IMR-90 (cell line): Measurements from ENCODE around the gene CRYGS. TPM values are rescaled to one million over a fixed set of nuclear protein-coding genes. Genes with fewer than 3 reads are reported as not detected.

ENCODE experiments used
- ATAC-seq: fragments of 200-7000 bp; cut with Tn5 transposase; 2 replicates; pipeline ENCODE4 v1.9.1; 2020; ENCODE audit warnings: low read depth, mild to moderate bottlenecking, moderate library complexity
- BruUV-seq: library from RNA; stranded (reverse); fragments of 400-500 nt; replicated peaks from 2 replicates; lab custom pipeline; 2021; lab: Mats Ljungman, UMichigan
- CTCF ChIA-PET: fragments of 300-600 bp; formaldehyde crosslinking; extraction: SDS; loops from one replicate; lab custom pipeline; 2021; ENCODE audit warnings: antibody characterized with exemption; lab: Yijun Ruan, JAX
- POLR2A ChIA-PET: fragments of 300-600 bp; sonication (Branson Sonifier 250); formaldehyde crosslinking; loops from one replicate; lab custom pipeline; 2022; ENCODE audit warnings: antibody characterized with exemption; ENCODE audit not compliant: unreplicated experiment; lab: Charles Lee
- DNase-seq: peaks from one replicate; pipeline ENCODE4 v3.0.0; 2013
- H2AFZ ChIP-seq: replicated peaks from 2 replicates; pipeline ENCODE3; 2013; ENCODE audit warnings: low read length, mild to moderate bottlenecking; ENCODE audit not compliant: poor library complexity
- H2AK5ac ChIP-seq: 2 replicates; pipeline ENCODE4 v1.6.1; 2013; ENCODE audit warnings: low read depth, low read length, inconsistent platforms
- H2AK9ac ChIP-seq: replicated peaks from 2 replicates; pipeline ENCODE3; 2013; ENCODE audit warnings: mild to moderate bottlenecking, low read depth, low read length, moderate library complexity; ENCODE audit not compliant: poor library complexity
- H2BK120ac ChIP-seq: 2 replicates; pipeline ENCODE4 v1.6.1; 2013; ENCODE audit warnings: low read depth, low read length, inconsistent platforms
- H2BK15ac ChIP-seq: 3 replicates; pipeline ENCODE4 v1.6.1; 2013; ENCODE audit warnings: low read depth, low read length, inconsistent platforms
- H2BK20ac ChIP-seq: 2 replicates; pipeline ENCODE4 v1.6.1; 2013; ENCODE audit warnings: low read depth, mild to moderate bottlenecking, inconsistent platforms, low read length, moderate library complexity
- H2BK5ac ChIP-seq: 2 replicates; pipeline ENCODE4 v1.6.1; 2013; ENCODE audit warnings: mild to moderate bottlenecking, low read depth, low read length, inconsistent platforms; ENCODE audit not compliant: poor library complexity, severe bottlenecking
- H3K14ac ChIP-seq: replicated peaks from 2 replicates; pipeline ENCODE4 v1.6.1; 2013; ENCODE audit warnings: low read depth, low read length, inconsistent platforms
- H3K18ac ChIP-seq: 2 replicates; pipeline ENCODE4 v1.6.1; 2013; ENCODE audit warnings: low read depth, low read length, control low read depth
- H3K23ac ChIP-seq: 2 replicates; pipeline ENCODE4 v1.6.1; 2013; ENCODE audit warnings: low read depth, low read length, inconsistent platforms
- H3K27ac ChIP-seq: 2 replicates; pipeline ENCODE4 v1.5.1; 2013; ENCODE audit warnings: mild to moderate bottlenecking, control low read depth, low read length; ENCODE audit not compliant: insufficient read depth
- H3K27me3 ChIP-seq: 2 replicates; pipeline ENCODE4 v1.6.1; 2013; ENCODE audit warnings: low read length; ENCODE audit not compliant: control insufficient read depth, insufficient read depth
- H3K36me3 ChIP-seq: 2 replicates; pipeline ENCODE4 v1.6.1; 2013; ENCODE audit warnings: low read length, mixed read lengths; ENCODE audit not compliant: control insufficient read depth, insufficient read depth
- H3K4ac ChIP-seq: 2 replicates; pipeline ENCODE4 v1.6.1; 2013; ENCODE audit warnings: low read depth, low read length, inconsistent platforms
- H3K4me1 ChIP-seq: 2 replicates; pipeline ENCODE4 v1.6.1; 2013; ENCODE audit warnings: low read length, mixed read lengths; ENCODE audit not compliant: control insufficient read depth, insufficient read depth
- H3K4me2 ChIP-seq: 2 replicates; pipeline ENCODE4 v1.6.1; 2013; ENCODE audit warnings: low read depth, mild to moderate bottlenecking, control low read depth, low read length, moderate library complexity
- H3K4me3 ChIP-seq: 2 replicates; pipeline ENCODE4 v1.5.1; 2013; ENCODE audit warnings: low read depth, mild to moderate bottlenecking, control low read depth, low read length, moderate library complexity; ENCODE audit not compliant: insufficient read depth
- H3K56ac ChIP-seq: 2 replicates; pipeline ENCODE4 v1.6.1; 2013; ENCODE audit warnings: low read length, inconsistent platforms; ENCODE audit not compliant: insufficient read depth; ENCODE audit errors: extremely low read depth
- H3K79me1 ChIP-seq, 2 experiments: 2 replicates each; pipeline ENCODE4 v1.6.1; 2013; ENCODE audit warnings: low read length in 2 of 2, inconsistent platforms in 1 of 2, low read depth in 1 of 2
- H3K9ac ChIP-seq: 2 replicates; pipeline ENCODE4 v1.6.1; 2013; ENCODE audit warnings: low read depth, low read length, control low read depth
- H3K9me1 ChIP-seq: 2 replicates; pipeline ENCODE4 v1.6.1; 2013; ENCODE audit warnings: low read length, inconsistent platforms; ENCODE audit not compliant: insufficient read depth
- H3K9me3 ChIP-seq: 2 replicates; pipeline ENCODE4 v1.6.1; 2013; ENCODE audit warnings: low read length; ENCODE audit not compliant: control insufficient read depth, insufficient read depth
- H4K20me1 ChIP-seq: 2 replicates; pipeline ENCODE4 v1.6.1; 2013; ENCODE audit warnings: low read length, inconsistent platforms; ENCODE audit not compliant: insufficient read depth
- H4K5ac ChIP-seq: 2 replicates; pipeline ENCODE4 v1.6.1; 2013; ENCODE audit warnings: mild to moderate bottlenecking, low read depth, low read length, control low read depth
- H4K8ac ChIP-seq, 2 experiments: 2 replicates each; pipeline ENCODE4 v1.6.1; 2013; ENCODE audit warnings: low read depth in 2 of 2, low read length in 2 of 2, control low read depth in 1 of 2, inconsistent platforms in 1 of 2
- H4K91ac ChIP-seq: 2 replicates; pipeline ENCODE4 v1.6.1; 2013; ENCODE audit warnings: low read depth, low read length, inconsistent platforms; ENCODE audit not compliant: insufficient read depth
- BHLHE40 ChIP-seq: fragments of 150-350 bp; IDR thresholded peaks from 2 replicates; pipeline ENCODE4 v1.6.1; 2016; ENCODE audit warnings: mild to moderate bottlenecking, low read depth, low read length
- CEBPB ChIP-seq: IDR thresholded peaks from 2 replicates; pipeline ENCODE4 v1.6.1; 2012; ENCODE audit warnings: low read depth, low read length, improper control_type of control experiment
- CHD1 ChIP-seq: IDR thresholded peaks from 2 replicates; pipeline ENCODE4 v1.6.1; 2012; ENCODE audit warnings: low read depth, low read length, improper control_type of control experiment
- FOS ChIP-seq: fragments of 150-350 bp; IDR thresholded peaks from 2 replicates; pipeline ENCODE4 v1.6.1; 2016; ENCODE audit warnings: low read depth, low read length
- MAFK ChIP-seq: IDR thresholded peaks from 2 replicates; pipeline ENCODE4 v1.6.1; 2012; ENCODE audit warnings: low read depth, low read length, improper control_type of control experiment
- MAZ ChIP-seq: IDR thresholded peaks from 2 replicates; pipeline ENCODE4 v1.6.1; 2012; ENCODE audit warnings: low read depth, mild to moderate bottlenecking, low read length, improper control_type of control experiment, moderate library complexity, borderline replicate concordance
- MXI1 ChIP-seq: IDR thresholded peaks from 2 replicates; pipeline ENCODE4 v1.6.1; 2012; ENCODE audit warnings: low read depth, mild to moderate bottlenecking, low read length, moderate library complexity, borderline replicate concordance
- NFE2L2 ChIP-seq: fragments of 150-350 bp; IDR thresholded peaks from 2 replicates; pipeline ENCODE4 v1.6.1; 2016; ENCODE audit warnings: low read depth, mild to moderate bottlenecking, low read length
- POLR2A ChIP-seq: IDR thresholded peaks from 2 replicates; pipeline ENCODE4 v1.6.1; 2012; ENCODE audit warnings: mild to moderate bottlenecking, low read depth, low read length
- RAD21 ChIP-seq: IDR thresholded peaks from 2 replicates; pipeline ENCODE4 v1.6.1; 2012; ENCODE audit warnings: low read length, improper control_type of control experiment
- RCOR1 ChIP-seq: IDR thresholded peaks from 2 replicates; pipeline ENCODE4 v1.6.1; 2012; ENCODE audit warnings: mild to moderate bottlenecking, low read length, improper control_type of control experiment; ENCODE audit not compliant: insufficient replicate concordance
- RFX5 ChIP-seq: IDR thresholded peaks from 2 replicates; pipeline ENCODE4 v1.8.0; 2012; ENCODE audit warnings: low read depth, mild to moderate bottlenecking, low read length, moderate library complexity
- SMC3 ChIP-seq: fragments of 150-350 bp; IDR thresholded peaks from 2 replicates; pipeline ENCODE4 v1.6.1; 2016; ENCODE audit warnings: low read depth, mild to moderate bottlenecking, antibody characterized with exemption, low read length, moderate library complexity
- WGBS, 2 experiments: methylation state at CpG; one replicate each; pipeline versions ENCODE4 v1.1.5 to v1.1.7; 2013; ENCODE audit warnings: missing lambda C conversion rate in 2 of 2; ENCODE audit not compliant: insufficient read length in 1 of 2; ENCODE audit errors: extremely low coverage in 2 of 2; 5-methylcytosine and 5-hydroxymethylcytosine counted together
- dilution Hi-C: fragments of 300-500 bp; cut with HindIII; formaldehyde crosslinking; loops from one replicate; pipeline ENCODE4 v1.14.3; 2018; ENCODE audit warnings: low sequenced_read_pairs; ENCODE audit not compliant: unreplicated experiment
- in situ Hi-C: fragments of 300-500 bp; cut with MboI; formaldehyde crosslinking; loops from 3 replicates; pipeline ENCODE4 v1.14.3; 2019; ENCODE audit warnings: low sequenced_read_pairs, inconsistent platforms, mixed read lengths
- intact Hi-C: fragments of 100-400 bp; cut with micrococcal nuclease; formaldehyde crosslinking; loops from 2 replicates; pipeline ENCODE4 v1.10.0; 2022
- polyA plus RNA-seq, 3 experiments: library from polyadenylated mRNA; depleted of rRNA; stranded (reverse); fragments of >200 nt; gene quantifications; 2 replicates each; pipeline ENCODE4 v1.2.3, GENCODE V29; 2012; ENCODE audit warnings: low replicate concordance in 1 of 3
- total RNA-seq: library from RNA; depleted of rRNA; stranded (reverse); fragments of >200 nt; gene quantifications from 2 replicates; pipeline ENCODE4 v1.2.3, GENCODE V29; 2012
- TF ChIP-seq, protein P1 (sequence below): conservative IDR thresholded peaks from 2 replicates; pipeline ENCODE4 v1.5.1; 2012; ENCODE audit warnings: mild to moderate bottlenecking, low read depth, low read length, improper control_type of control experiment
- TF ChIP-seq, protein P2 (sequence below): fragments of 150-350 bp; IDR thresholded peaks from 2 replicates; pipeline ENCODE4 v1.6.1; 2016; ENCODE audit warnings: low read depth, mild to moderate bottlenecking, low read length, moderate library complexity, borderline replicate concordance
- TF ChIP-seq, protein P3 (sequence below): fragments of 150-350 bp; IDR thresholded peaks from 2 replicates; pipeline ENCODE4 v1.6.1; 2017; ENCODE audit warnings: mild to moderate bottlenecking, antibody characterized with exemption, low read length, low read depth

CRYGS gene
- total and polyA plus RNA-seq, 2 of the 4 experiments (the other 2 are of a cell fraction), result 0.36 to 2.1 TPM

DNA sequence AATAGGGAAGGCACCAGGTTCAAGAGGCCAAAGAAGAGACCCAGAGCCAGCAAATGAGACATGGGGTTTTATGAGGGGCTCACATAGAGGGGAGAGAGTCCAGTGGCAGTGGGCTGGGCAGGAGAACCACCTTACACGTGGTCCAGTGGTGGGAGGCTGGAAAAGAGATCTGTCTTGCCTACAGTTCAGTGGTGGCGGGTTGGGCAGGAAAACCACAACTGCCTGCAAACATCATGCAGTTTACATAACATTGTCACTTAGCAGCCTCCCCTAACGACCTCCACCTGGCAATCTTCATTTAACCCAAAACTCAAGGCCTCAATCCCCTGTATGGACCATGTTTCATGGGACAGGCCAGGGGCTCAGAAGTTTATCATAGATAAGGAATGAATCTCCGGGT, 29.1 kb downstream of the CRYGS start:
- ChIA-PET CTCF (no interaction called here), POLR2A (no interaction called here)
- no peak overlapping the region for H2BK5ac ChIP-seq
- peaks cover 29% of the 10 kb centered on the region for H3K27me3 ChIP-seq
- no peak overlapping the region for H3K4ac ChIP-seq
- H4K8ac ChIP-seq, result no peak overlapping the region
- no peak overlapping the region for H3K9ac ChIP-seq
- peaks cover 3% of the 10 kb centered on the region; the same call in 1 of the 2 replicates for H3K9me3 ChIP-seq
- H3K23ac ChIP-seq, result no peak overlapping the region
- H3K79me1 ChIP-seq, result no peaks in the 10 kb centered on the region
- dilution Hi-C loops, result no loop called here
- H4K91ac ChIP-seq, result no peak overlapping the region
- no peak overlapping the region for H2AK5ac ChIP-seq
- H3K4me3 ChIP-seq, result no peak overlapping the region
- WGBS, 2 experiments, result no CpG with 5 or more reads among the region's 4 CpGs
- no peaks in the 10 kb centered on the region for H3K4me1 ChIP-seq
- no peak overlapping the region for H3K14ac ChIP-seq
- no peaks in the 10 kb centered on the region for H4K20me1 ChIP-seq
- ATAC-seq (no peak), DNase-seq (no peak)
- in situ Hi-C loops, result no loop called here
- TF ChIP-seq MXI1 (no peak), MAFK (no peak), SMC3 (no peak), POLR2A (no peak), RAD21 (no peak), NFE2L2 (no peak), RCOR1 (no peak), RFX5 (no peak), CHD1 (no peak), BHLHE40 (no peak), MAZ (no peak), FOS (no peak), CEBPB (no peak)
- TF ChIP-seq, protein P1, sequence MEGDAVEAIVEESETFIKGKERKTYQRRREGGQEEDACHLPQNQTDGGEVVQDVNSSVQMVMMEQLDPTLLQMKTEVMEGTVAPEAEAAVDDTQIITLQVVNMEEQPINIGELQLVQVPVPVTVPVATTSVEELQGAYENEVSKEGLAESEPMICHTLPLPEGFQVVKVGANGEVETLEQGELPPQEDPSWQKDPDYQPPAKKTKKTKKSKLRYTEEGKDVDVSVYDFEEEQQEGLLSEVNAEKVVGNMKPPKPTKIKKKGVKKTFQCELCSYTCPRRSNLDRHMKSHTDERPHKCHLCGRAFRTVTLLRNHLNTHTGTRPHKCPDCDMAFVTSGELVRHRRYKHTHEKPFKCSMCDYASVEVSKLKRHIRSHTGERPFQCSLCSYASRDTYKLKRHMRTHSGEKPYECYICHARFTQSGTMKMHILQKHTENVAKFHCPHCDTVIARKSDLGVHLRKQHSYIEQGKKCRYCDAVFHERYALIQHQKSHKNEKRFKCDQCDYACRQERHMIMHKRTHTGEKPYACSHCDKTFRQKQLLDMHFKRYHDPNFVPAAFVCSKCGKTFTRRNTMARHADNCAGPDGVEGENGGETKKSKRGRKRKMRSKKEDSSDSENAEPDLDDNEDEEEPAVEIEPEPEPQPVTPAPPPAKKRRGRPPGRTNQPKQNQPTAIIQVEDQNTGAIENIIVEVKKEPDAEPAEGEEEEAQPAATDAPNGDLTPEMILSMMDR, result no peak
- TF ChIP-seq, protein P2, sequence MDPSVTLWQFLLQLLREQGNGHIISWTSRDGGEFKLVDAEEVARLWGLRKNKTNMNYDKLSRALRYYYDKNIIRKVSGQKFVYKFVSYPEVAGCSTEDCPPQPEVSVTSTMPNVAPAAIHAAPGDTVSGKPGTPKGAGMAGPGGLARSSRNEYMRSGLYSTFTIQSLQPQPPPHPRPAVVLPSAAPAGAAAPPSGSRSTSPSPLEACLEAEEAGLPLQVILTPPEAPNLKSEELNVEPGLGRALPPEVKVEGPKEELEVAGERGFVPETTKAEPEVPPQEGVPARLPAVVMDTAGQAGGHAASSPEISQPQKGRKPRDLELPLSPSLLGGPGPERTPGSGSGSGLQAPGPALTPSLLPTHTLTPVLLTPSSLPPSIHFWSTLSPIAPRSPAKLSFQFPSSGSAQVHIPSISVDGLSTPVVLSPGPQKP, result no peak
- TF ChIP-seq, protein P3, sequence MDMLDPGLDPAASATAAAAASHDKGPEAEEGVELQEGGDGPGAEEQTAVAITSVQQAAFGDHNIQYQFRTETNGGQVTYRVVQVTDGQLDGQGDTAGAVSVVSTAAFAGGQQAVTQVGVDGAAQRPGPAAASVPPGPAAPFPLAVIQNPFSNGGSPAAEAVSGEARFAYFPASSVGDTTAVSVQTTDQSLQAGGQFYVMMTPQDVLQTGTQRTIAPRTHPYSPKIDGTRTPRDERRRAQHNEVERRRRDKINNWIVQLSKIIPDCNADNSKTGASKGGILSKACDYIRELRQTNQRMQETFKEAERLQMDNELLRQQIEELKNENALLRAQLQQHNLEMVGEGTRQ, result no peak
- H2BK15ac ChIP-seq, result no peak overlapping the region
- intact Hi-C loops, result no loop called here
- no peak overlapping the region for H3K56ac ChIP-seq
- no peak overlapping the region for H2AFZ ChIP-seq
- no peak overlapping the region for H2BK120ac ChIP-seq
- no peak overlapping the region for H3K27ac ChIP-seq
- H3K36me3 ChIP-seq, result no peaks in the 10 kb centered on the region
- no peak overlapping the region for H3K18ac ChIP-seq
- H4K5ac ChIP-seq, result no peak overlapping the region
- H3K4me2 ChIP-seq, result no peak overlapping the region
- no peak overlapping the region for H2BK20ac ChIP-seq
- H3K9me1 ChIP-seq, result no peaks in the 10 kb centered on the region
- H2AK9ac ChIP-seq, result no peak overlapping the region
- BruUV-seq, result no TSS peak
